HG02885 (cell line): Measurements from ENCODE around the gene PCMT1.
"Not testable (repeated sequence)": the region's sequence is repeated elsewhere in the genome, so short reads cannot be mapped to it uniquely, and the experiment has no call there.

Experiments
- ATAC-seq: cut with Tn5 transposase; IDR thresholded peaks from one replicate; pipeline ENCODE4 v1.9.1; 2021; ENCODE audit warnings: mild to moderate bottlenecking; ENCODE audit not compliant: unreplicated experiment, poor library complexity

The PCMT1 gene

DNA sequence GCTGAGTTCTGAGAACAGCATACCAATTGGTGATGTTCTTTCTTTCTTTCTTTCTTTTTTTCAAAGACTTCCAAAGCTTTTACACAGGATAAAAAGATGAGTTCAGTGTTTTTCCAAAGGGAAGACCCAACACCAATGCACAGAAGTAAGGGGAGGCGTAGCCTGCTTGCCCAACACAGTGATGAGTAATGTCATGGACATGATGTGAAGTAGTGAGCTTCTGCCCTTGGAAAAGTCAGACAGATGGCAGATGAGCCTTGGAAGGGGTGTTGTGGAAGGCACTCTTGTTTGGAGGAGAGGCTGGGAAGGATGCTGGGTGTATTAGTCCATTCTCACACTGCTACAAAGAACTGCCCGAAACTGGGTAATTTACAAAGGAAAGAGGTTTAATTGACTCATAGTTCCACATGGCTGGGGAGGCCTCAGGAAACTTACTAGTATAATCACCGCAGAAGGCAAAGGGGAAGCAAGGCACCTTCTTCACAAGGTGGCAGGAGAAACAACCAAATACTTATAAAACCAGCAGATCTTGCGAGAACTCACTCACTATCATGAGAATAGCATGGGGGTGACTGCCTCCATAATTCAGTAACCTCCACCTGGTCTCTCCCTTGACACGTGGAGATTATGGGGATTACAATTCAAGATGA is 102.0 kb downstream of the PCMT1 start:
- ATAC-seq, result no peak

DNA sequence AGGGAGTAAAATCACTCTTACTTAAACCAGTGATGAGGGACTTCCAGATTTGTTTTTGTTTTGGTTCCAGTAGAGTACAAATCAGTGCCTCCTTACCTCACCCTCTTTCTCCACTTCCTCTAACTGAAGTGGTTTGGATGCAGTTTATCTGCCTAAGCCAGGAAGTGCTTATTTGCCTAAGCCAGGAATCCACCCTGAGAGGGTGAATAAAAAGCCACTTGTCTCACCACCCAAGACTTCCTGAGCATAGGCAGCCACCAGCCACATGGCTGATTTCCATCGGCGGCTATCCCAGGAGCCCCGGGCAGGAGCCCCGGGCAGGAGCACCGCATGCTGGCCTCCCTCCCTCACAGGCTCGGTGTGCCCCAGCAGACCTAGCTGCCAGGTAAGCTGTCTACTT is 102.6 kb downstream of the PCMT1 start:
- ATAC-seq, result no peak

GRCh38 chr6:149852881-149853280 is 103.3 kb downstream of the PCMT1 start:
- no peak for ATAC-seq

GRCh38 chr6:149854017-149854416 is 104.5 kb downstream of the PCMT1 start:
- ATAC-seq, result not testable (repeated sequence)

GRCh38 chr6:149854532-149854931 is 105.0 kb downstream of the PCMT1 start:
- ATAC-seq, result no peak

DNA sequence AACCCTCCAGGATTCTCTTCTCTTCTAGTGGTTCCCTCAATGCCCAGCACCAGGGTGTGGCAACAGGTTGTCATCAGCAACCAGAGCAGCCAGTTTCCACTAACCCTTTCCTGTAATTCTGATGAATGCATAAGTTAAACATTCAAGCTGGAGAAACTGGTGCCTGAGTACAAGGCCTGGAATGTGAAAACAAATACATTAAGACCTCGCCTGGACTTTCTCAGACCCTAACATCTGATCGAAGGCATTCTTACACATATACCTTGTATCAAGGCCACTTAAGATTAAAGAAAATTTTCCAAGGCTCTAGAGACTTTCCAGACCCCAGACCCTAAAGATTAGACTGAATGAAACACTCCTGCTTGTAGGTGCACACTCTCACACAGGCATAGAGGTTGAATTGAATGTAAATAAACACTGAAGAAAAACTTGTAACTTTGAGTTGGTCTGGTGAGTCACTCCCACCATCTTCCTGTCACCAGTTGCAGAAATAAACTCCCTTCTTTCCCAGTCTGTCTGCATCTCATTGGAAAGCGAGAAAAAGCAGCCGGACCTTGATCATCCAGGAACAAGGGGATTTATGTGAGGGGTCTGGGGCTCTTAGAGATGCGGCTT is 105.6 kb downstream of the PCMT1 start:
- ATAC-seq, result no peak

GRCh38 chr6:149855741-149856140 is 106.2 kb downstream of the PCMT1 start:
- no peak for ATAC-seq

DNA sequence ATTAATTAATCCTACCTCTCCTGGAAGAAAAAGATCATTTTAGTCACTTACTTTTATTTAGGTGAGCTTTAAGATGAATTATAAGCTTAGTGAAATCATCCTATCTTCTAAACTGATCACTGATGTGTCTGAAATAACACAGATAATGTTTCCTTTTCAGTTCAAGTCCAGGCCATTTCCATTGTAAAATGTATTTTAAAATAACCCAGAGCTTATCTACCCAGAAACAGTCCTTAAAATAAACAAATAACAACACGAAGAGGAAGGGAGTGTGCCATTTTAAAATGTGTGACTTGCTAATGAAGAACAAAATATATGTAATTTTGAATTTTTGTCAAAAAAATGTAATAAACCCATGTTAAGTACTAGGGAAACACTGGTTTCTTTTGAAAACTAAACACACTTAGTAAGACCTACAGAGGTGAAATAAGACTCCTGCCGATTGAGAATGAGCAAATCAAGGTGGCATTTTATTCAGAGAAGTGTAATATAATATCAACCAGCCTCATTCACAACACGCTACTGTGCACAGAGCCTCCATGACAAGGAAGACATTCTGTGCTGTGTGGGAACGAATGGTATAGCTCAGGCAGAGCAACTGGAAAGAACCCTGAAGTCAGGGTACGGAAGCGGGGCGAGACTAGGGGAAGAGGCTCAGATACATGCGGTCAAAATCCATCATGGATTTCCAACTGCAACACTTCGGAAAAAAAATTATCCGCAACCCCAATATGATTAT is 106.9 kb downstream of the PCMT1 start:
- ATAC-seq, result no peak

- ATAC-seq, result no peak
These were observed 108.0 kb downstream of the PCMT1 start for GRCh38 chr6:149857541-149857940.

DNA sequence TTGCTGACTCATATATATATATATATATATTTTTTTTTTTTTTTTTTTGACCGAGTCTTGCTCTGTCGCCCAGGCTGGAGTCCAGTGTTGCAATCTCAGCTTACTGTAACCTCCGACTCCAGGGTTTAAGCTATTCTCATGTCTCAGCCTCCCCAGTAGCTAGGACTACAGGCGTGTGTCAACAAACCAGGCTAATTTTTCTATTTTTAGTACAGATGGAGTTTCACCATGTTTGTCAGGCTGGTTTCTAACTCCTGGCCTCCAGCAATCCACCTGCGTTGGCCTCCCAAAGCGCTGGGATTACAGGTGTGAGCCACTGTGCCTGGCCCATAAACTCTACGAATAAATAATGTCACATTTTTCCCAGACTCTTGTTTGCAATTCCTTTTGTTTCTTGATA is 109.8 kb downstream of the PCMT1 start:
- ATAC-seq, result no peak

GRCh38 chr6:149859938-149860337 is 110.4 kb downstream of the PCMT1 start:
- ATAC-seq, result no peak

DNA sequence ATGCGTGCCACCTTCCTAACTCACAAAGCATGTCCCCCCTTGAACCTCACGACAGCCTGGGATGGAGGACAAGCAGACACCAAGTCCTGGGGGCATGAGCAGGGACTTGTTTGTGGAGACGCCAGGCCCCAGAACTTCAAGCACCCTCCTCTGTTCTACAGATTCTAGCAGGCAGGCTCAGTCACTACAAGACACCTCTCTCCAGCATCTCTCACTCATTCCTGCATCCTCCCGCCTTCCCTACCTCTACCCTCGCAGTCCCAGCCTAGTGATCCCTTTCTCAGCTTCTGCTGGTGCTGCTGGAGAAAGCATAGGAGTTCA is 110.9 kb downstream of the PCMT1 start:
- ATAC-seq, result no peak
